Liver (tissue), 9 donors: Measurements from ENCODE around the gene UBE3B. TPM values are rescaled to one million over a fixed set of nuclear protein-coding genes. Genes with fewer than 3 reads are reported as not detected.

Experiments used
- DNase-seq: peaks from one replicate; pipeline ENCODE4 v3.0.0-alpha.2; 2017; ENCODE audit warnings: low spot score
- H3K27ac ChIP-seq, 2 donors: one replicate each; pipeline ENCODE4 v1.7.0; 2013; ENCODE audit warnings: inconsistent platforms in 2 of 2, low read length in 2 of 2, control low read depth in 1 of 2, low read depth in 1 of 2, mild to moderate bottlenecking in 1 of 2
- H3K27me3 ChIP-seq, 4 donors: one replicate each; pipeline versions ENCODE4 v1.6.1 to v1.7.0; 2013; ENCODE audit warnings: low read length in 3 of 4, inconsistent platforms in 1 of 4, mild to moderate bottlenecking in 1 of 4, moderate library complexity in 1 of 4; ENCODE audit not compliant: control insufficient read depth in 4 of 4, insufficient read depth in 4 of 4
- H3K36me3 ChIP-seq, 4 donors: one replicate each; pipeline versions ENCODE4 v1.6.1 to v1.7.0; 2013; ENCODE audit warnings: low read length in 3 of 4, mild to moderate bottlenecking in 3 of 4, low read depth in 1 of 4, moderate library complexity in 1 of 4; ENCODE audit not compliant: control insufficient read depth in 4 of 4, insufficient read depth in 3 of 4
- H3K4me1 ChIP-seq, 4 donors: one replicate each; pipeline versions ENCODE4 v1.6.1 to v1.7.0; 2013; ENCODE audit warnings: low read length in 3 of 4, mild to moderate bottlenecking in 3 of 4, moderate library complexity in 1 of 4; ENCODE audit not compliant: control insufficient read depth in 4 of 4, insufficient read depth in 4 of 4
- H3K4me3 ChIP-seq, 3 donors: one replicate each; pipeline versions ENCODE4 v1.6.1 to v1.7.0; 2013; ENCODE audit warnings: low read length in 3 of 3, control low read depth in 1 of 3, low read depth in 1 of 3, mild to moderate bottlenecking in 1 of 3
- H3K9ac ChIP-seq, 2 donors: one replicate each; pipeline ENCODE4 v1.7.0; 2013; ENCODE audit warnings: low read length in 2 of 2, mild to moderate bottlenecking in 2 of 2, moderate library complexity in 2 of 2, control low read depth in 1 of 2, low read depth in 1 of 2
- H3K9me3 ChIP-seq, 4 donors: one replicate each; pipeline versions ENCODE4 v1.6.1 to v1.7.0; 2013; ENCODE audit warnings: low read length in 3 of 4; ENCODE audit not compliant: control insufficient read depth in 4 of 4
- EGR1 ChIP-seq, 2 donors: IDR thresholded peaks; 2 replicates each; pipeline ENCODE4 v1.6.1; 2016 to 2018; ENCODE audit warnings: antibody characterized with exemption in 2 of 2, low read depth in 2 of 2
- FOXA1 ChIP-seq: IDR thresholded peaks from 2 replicates; pipeline ENCODE4 v1.6.1; 2016; ENCODE audit warnings: antibody characterized with exemption
- FOXA2 ChIP-seq: IDR thresholded peaks from 2 replicates; pipeline ENCODE4 v1.6.1; 2016; ENCODE audit warnings: antibody characterized with exemption
- GABPA ChIP-seq, 2 donors: IDR thresholded peaks in 1 of 2; conservative IDR thresholded peaks in 1 of 2; 2 replicates each; pipeline ENCODE4 v1.6.1; 2016; ENCODE audit warnings: antibody characterized with exemption in 2 of 2, mild to moderate bottlenecking in 1 of 2, moderate library complexity in 1 of 2
- HNF4A ChIP-seq, 2 donors: conservative IDR thresholded peaks; 2 replicates each; pipeline ENCODE4 v1.6.1; 2016; ENCODE audit warnings: antibody characterized with exemption in 2 of 2, mild to moderate bottlenecking in 2 of 2
- HNF4G ChIP-seq: IDR thresholded peaks from 2 replicates; pipeline ENCODE4 v1.6.1; 2016; ENCODE audit warnings: antibody characterized with exemption
- JUND ChIP-seq, 2 donors: IDR thresholded peaks; 2 replicates each; pipeline ENCODE4 v1.6.1; 2016; ENCODE audit warnings: antibody characterized with exemption in 2 of 2
- NR2F2 ChIP-seq: IDR thresholded peaks from 2 replicates; pipeline ENCODE4 v1.6.1; 2016; ENCODE audit warnings: antibody characterized with exemption
- RAD21 ChIP-seq, 2 donors: IDR thresholded peaks; 2 replicates each; pipeline ENCODE4 v1.6.1; 2016; ENCODE audit warnings: antibody characterized with exemption in 2 of 2, mild to moderate bottlenecking in 2 of 2
- RXRA ChIP-seq, 2 donors: IDR thresholded peaks; 2 replicates each; pipeline ENCODE4 v1.6.1; 2017 to 2018; ENCODE audit warnings: antibody characterized with exemption in 2 of 2, mild to moderate bottlenecking in 1 of 2
- SP1 ChIP-seq: IDR thresholded peaks from 2 replicates; pipeline ENCODE4 v1.6.1; 2018; ENCODE audit warnings: antibody characterized with exemption, mild to moderate bottlenecking
- TAF1 ChIP-seq: conservative IDR thresholded peaks from 2 replicates; pipeline ENCODE4 v1.6.1; 2016; ENCODE audit warnings: antibody characterized with exemption, mild to moderate bottlenecking
- YY1 ChIP-seq: IDR thresholded peaks from 2 replicates; pipeline ENCODE4 v1.6.1; 2016; ENCODE audit warnings: antibody characterized with exemption, mild to moderate bottlenecking
- polyA plus RNA-seq, 2 donors: library from polyadenylated mRNA; stranded (reverse) in 1 of 2; unstranded in 1 of 2; fragments of 200-250 nt in 1 of 2; fragments of >200 nt in 1 of 2; fragmentation: Nextera tagmentation in 1 of 2; extraction: Ambion mirVana in 1 of 2; gene quantifications; one replicate each; pipeline versions ENCODE4 v1.2.1 to v1.2.3, GENCODE V29; 2013 to 2015
- total RNA-seq, 2 donors: library from RNA; depleted of rRNA; stranded (reverse); fragments of >200 nt; gene quantifications; one replicate each; pipeline ENCODE4 v1.2.3, GENCODE V29; 2014
- TF ChIP-seq, protein P1 (sequence below): IDR thresholded peaks from 2 replicates; pipeline ENCODE4 v1.6.1; 2016; ENCODE audit warnings: antibody characterized with exemption
- TF ChIP-seq, protein P2 (sequence below): IDR thresholded peaks from 2 replicates; pipeline ENCODE4 v1.6.1; 2016; ENCODE audit warnings: antibody characterized with exemption
- TF ChIP-seq, protein P3 (sequence below): IDR thresholded peaks from 2 replicates; pipeline ENCODE4 v1.6.1; 2016; ENCODE audit warnings: antibody characterized with exemption, mild to moderate bottlenecking
- TF ChIP-seq, protein P4 (sequence below): IDR thresholded peaks from 2 replicates; pipeline ENCODE4 v1.6.1; 2016; ENCODE audit warnings: antibody characterized with exemption
- TF ChIP-seq, protein P5 (sequence below): fragments of 150-350 bp; IDR thresholded peaks from 2 replicates; pipeline ENCODE4 v1.5.1; 2017; ENCODE audit warnings: improper control_type of control experiment, low read depth, low read length; ENCODE audit not compliant: missing input control
- donor health status: healthy.
- donor health status: healthy.
- donor health status: healthy.
- donor health status: healthy.
- donor health status: healthy.

UBE3B gene
- total and polyA plus RNA-seq, 4 donors, result 9.3 to 43.4 (median 24.1) TPM

DNA sequence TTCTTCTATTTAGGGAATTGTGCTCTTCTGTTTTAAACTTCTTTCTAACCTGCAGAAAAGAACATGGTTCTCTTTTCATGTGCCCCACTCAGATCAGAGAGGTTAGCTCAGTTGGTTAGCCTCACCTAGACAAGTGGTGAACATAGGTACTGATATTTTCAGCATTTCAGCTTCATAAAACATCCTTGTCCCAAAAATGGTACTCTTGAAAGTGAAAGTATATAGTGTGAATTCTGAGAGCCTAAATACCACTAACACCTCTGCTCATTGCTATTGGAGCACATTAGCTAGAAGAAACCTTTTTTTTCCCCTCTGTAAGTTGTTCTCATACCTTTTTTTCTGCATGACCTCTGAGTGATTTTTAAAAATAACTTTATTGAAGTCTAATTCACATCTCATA lies 17.6 kb downstream of the UBE3B start:
- H3K36me3 ChIP-seq, result peaks cover 15 to 76% (median 57%) of the 10 kb centered on the region in 4 donors
- TF ChIP-seq YY1 (no peak), SP1 (no peak), RXRA (IDR thresholded peaks at IDR 0.05) (no peak), FOXA2 (no peak), NR2F2 (no peak), JUND (IDR thresholded peaks at IDR 0.05) (no peak), GABPA (IDR thresholded peaks at IDR 0.05 in 1 of 2, conservative IDR thresholded peaks at IDR 0.05 in 1 of 2) (no peak), EGR1 (IDR thresholded peaks at IDR 0.05; ENCODE audit: low read depth in 2 of 2) (no peak), HNF4A (conservative IDR thresholded peaks at IDR 0.05) (no peak), TAF1 (no peak), FOXA1 (no peak), HNF4G (no peak), RAD21 (IDR thresholded peaks at IDR 0.05) (no peak)
- TF ChIP-seq, protein P1, sequence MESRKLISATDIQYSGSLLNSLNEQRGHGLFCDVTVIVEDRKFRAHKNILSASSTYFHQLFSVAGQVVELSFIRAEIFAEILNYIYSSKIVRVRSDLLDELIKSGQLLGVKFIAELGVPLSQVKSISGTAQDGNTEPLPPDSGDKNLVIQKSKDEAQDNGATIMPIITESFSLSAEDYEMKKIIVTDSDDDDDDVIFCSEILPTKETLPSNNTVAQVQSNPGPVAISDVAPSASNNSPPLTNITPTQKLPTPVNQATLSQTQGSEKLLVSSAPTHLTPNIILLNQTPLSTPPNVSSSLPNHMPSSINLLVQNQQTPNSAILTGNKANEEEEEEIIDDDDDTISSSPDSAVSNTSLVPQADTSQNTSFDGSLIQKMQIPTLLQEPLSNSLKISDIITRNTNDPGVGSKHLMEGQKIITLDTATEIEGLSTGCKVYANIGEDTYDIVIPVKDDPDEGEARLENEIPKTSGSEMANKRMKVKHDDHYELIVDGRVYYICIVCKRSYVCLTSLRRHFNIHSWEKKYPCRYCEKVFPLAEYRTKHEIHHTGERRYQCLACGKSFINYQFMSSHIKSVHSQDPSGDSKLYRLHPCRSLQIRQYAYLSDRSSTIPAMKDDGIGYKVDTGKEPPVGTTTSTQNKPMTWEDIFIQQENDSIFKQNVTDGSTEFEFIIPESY, result no peak
- TF ChIP-seq, protein P2, sequence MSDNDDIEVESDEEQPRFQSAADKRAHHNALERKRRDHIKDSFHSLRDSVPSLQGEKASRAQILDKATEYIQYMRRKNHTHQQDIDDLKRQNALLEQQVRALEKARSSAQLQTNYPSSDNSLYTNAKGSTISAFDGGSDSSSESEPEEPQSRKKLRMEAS, result no peak
- TF ChIP-seq, protein P3, sequence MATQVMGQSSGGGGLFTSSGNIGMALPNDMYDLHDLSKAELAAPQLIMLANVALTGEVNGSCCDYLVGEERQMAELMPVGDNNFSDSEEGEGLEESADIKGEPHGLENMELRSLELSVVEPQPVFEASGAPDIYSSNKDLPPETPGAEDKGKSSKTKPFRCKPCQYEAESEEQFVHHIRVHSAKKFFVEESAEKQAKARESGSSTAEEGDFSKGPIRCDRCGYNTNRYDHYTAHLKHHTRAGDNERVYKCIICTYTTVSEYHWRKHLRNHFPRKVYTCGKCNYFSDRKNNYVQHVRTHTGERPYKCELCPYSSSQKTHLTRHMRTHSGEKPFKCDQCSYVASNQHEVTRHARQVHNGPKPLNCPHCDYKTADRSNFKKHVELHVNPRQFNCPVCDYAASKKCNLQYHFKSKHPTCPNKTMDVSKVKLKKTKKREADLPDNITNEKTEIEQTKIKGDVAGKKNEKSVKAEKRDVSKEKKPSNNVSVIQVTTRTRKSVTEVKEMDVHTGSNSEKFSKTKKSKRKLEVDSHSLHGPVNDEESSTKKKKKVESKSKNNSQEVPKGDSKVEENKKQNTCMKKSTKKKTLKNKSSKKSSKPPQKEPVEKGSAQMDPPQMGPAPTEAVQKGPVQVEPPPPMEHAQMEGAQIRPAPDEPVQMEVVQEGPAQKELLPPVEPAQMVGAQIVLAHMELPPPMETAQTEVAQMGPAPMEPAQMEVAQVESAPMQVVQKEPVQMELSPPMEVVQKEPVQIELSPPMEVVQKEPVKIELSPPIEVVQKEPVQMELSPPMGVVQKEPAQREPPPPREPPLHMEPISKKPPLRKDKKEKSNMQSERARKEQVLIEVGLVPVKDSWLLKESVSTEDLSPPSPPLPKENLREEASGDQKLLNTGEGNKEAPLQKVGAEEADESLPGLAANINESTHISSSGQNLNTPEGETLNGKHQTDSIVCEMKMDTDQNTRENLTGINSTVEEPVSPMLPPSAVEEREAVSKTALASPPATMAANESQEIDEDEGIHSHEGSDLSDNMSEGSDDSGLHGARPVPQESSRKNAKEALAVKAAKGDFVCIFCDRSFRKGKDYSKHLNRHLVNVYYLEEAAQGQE, result no peak
- TF ChIP-seq, protein P4, sequence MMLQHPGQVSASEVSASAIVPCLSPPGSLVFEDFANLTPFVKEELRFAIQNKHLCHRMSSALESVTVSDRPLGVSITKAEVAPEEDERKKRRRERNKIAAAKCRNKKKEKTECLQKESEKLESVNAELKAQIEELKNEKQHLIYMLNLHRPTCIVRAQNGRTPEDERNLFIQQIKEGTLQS, result no peak
- TF ChIP-seq, protein P5, sequence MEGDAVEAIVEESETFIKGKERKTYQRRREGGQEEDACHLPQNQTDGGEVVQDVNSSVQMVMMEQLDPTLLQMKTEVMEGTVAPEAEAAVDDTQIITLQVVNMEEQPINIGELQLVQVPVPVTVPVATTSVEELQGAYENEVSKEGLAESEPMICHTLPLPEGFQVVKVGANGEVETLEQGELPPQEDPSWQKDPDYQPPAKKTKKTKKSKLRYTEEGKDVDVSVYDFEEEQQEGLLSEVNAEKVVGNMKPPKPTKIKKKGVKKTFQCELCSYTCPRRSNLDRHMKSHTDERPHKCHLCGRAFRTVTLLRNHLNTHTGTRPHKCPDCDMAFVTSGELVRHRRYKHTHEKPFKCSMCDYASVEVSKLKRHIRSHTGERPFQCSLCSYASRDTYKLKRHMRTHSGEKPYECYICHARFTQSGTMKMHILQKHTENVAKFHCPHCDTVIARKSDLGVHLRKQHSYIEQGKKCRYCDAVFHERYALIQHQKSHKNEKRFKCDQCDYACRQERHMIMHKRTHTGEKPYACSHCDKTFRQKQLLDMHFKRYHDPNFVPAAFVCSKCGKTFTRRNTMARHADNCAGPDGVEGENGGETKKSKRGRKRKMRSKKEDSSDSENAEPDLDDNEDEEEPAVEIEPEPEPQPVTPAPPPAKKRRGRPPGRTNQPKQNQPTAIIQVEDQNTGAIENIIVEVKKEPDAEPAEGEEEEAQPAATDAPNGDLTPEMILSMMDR, result no peak

More for the DNA sequence above, 17.6 kb downstream of the UBE3B start:
- Histone ChIP-seq H3K4me3 (no peak overlapping the region), H3K27ac (no peak overlapping the region), H3K27me3 (no peaks in the 10 kb centered on the region), H3K9me3 (no peaks in the 10 kb centered on the region), H3K9ac (no peak overlapping the region), H3K4me1 (no peaks in the 10 kb centered on the region)
- DNase-seq, result no peak
